H1 (cell line): Measurements from ENCODE around the gene ITGA5. TPM values are rescaled to one million over a fixed set of nuclear protein-coding genes. Genes with fewer than 3 reads are reported as not detected.

Source experiments
- CTCF ChIA-PET: fragments of 300-600 bp; sonication (Branson Sonifier 250); formaldehyde crosslinking; loops from one replicate; lab custom pipeline; 2021; ENCODE audit not compliant: partially characterized antibody; lab: Charles Lee
- POLR2A ChIA-PET: fragments of 300-600 bp; sonication (Branson Sonifier 250); formaldehyde crosslinking; loops from one replicate; lab custom pipeline; 2021; ENCODE audit warnings: inconsistent platforms; ENCODE audit not compliant: partially characterized antibody; lab: Charles Lee
- DNase-seq, 2 experiments: peaks; one replicate each; pipeline versions ENCODE4 v3.0.0 to v3.0.0-alpha.2; 2010 to 2022; ENCODE audit warnings: low spot score in 2 of 2, low read depth in 1 of 2, mixed read lengths in 1 of 2
- FAIRE-seq: peaks from 2 replicates; lab custom pipeline; 2011; peaks lifted over from hg19 to GRCh38; lab: Jason Lieb, UNC
- H2AFZ ChIP-seq: 2 replicates; pipeline ENCODE4 v1.8.1; 2012; ENCODE audit warnings: low read length, inconsistent platforms
- H2AK5ac ChIP-seq: 2 replicates; pipeline ENCODE4 v1.6.1; 2013; ENCODE audit warnings: low read depth, low read length
- H2BK120ac ChIP-seq: replicated peaks from 2 replicates; pipeline ENCODE3; 2013; ENCODE audit warnings: low read depth, low read length, inconsistent platforms
- H2BK12ac ChIP-seq: 2 replicates; pipeline ENCODE4 v1.6.1; 2013; ENCODE audit warnings: low read depth, low read length
- H2BK15ac ChIP-seq: 2 replicates; pipeline ENCODE4 v1.6.1; 2013; ENCODE audit warnings: low read length
- H2BK20ac ChIP-seq: 2 replicates; pipeline ENCODE4 v1.6.1; 2013; ENCODE audit warnings: low read length
- H2BK5ac ChIP-seq: 2 replicates; pipeline ENCODE4 v1.6.1; 2013; ENCODE audit warnings: low read depth, low read length
- H3K14ac ChIP-seq: 2 replicates; pipeline ENCODE4 v1.6.1; 2013; ENCODE audit warnings: inconsistent platforms; ENCODE audit not compliant: insufficient read length
- H3K18ac ChIP-seq: 2 replicates; pipeline ENCODE4 v1.6.1; 2013; ENCODE audit warnings: low read length; ENCODE audit errors: extremely low read depth
- H3K23ac ChIP-seq: 2 replicates; pipeline ENCODE4 v1.6.1; 2013; ENCODE audit warnings: inconsistent platforms; ENCODE audit not compliant: insufficient read length
- H3K23me2 ChIP-seq: 2 replicates; pipeline ENCODE4 v1.6.1; 2013; ENCODE audit warnings: low read depth, low read length
- H3K27ac ChIP-seq: 2 replicates; pipeline ENCODE4 v1.6.1; 2011; ENCODE audit warnings: low read depth, low read length, inconsistent platforms
- H3K27me3 ChIP-seq, 4 experiments: replicated peaks in 1 of 4; 1 replicate in 1 of 4; 2 replicates in 3 of 4; pipeline versions ENCODE4 v1.6.1 to v1.8.1; 2011 to 2013; ENCODE audit warnings: low read length in 3 of 4, mild to moderate bottlenecking in 3 of 4, inconsistent platforms in 2 of 4, mixed read lengths in 2 of 4, moderate library complexity in 1 of 4; ENCODE audit not compliant: control insufficient read depth in 3 of 4, insufficient read depth in 3 of 4; ENCODE audit errors: extremely low read depth in 1 of 4
- H3K36me3 ChIP-seq, 4 experiments: 2 replicates each; pipeline versions ENCODE4 v1.6.1 to v1.8.1; 2011 to 2013; ENCODE audit warnings: mild to moderate bottlenecking in 4 of 4, low read length in 3 of 4, moderate library complexity in 2 of 4, control low read depth in 1 of 4, inconsistent platforms in 1 of 4; ENCODE audit not compliant: insufficient read depth in 4 of 4, control insufficient read depth in 2 of 4
- H3K4ac ChIP-seq: replicated peaks from 2 replicates; pipeline ENCODE3; 2013; ENCODE audit warnings: low read length, low read depth, mixed read lengths, inconsistent platforms; ENCODE audit not compliant: insufficient read length
- H3K4me1 ChIP-seq, 4 experiments: replicated peaks in 1 of 4; 1 replicate in 1 of 4; 2 replicates in 3 of 4; pipeline versions ENCODE4 v1.6.1 to v1.8.1; 2011 to 2013; ENCODE audit warnings: low read length in 3 of 4, inconsistent platforms in 2 of 4, mixed read lengths in 1 of 4; ENCODE audit not compliant: insufficient read depth in 4 of 4, control insufficient read depth in 3 of 4
- H3K4me2 ChIP-seq, 2 experiments: 2 replicates each; pipeline versions ENCODE4 v1.6.1 to v1.8.1; 2011 to 2013; ENCODE audit warnings: low read depth in 2 of 2, low read length in 2 of 2, control low read depth in 1 of 2, inconsistent platforms in 1 of 2, mild to moderate bottlenecking in 1 of 2; ENCODE audit not compliant: insufficient read depth in 1 of 2
- H3K4me3 ChIP-seq, 4 experiments: fragments of 200-600, 300-600 bp in 1 of 4; sonication (generic), shearing (Covaris generic), sonication (Bioruptor Twin) in 1 of 4; 2 replicates each; pipeline versions ENCODE4 v1.5.1 to v1.8.1; 2011 to 2016; ENCODE audit warnings: low read length in 4 of 4, low read depth in 3 of 4, control low read depth in 2 of 4, inconsistent platforms in 2 of 4, mild to moderate bottlenecking in 2 of 4, mixed read lengths in 1 of 4, moderate library complexity in 1 of 4; ENCODE audit not compliant: insufficient read depth in 2 of 4; ENCODE audit errors: extremely low read depth in 1 of 4
- H3K56ac ChIP-seq: replicated peaks from 2 replicates; pipeline ENCODE3; 2013; ENCODE audit warnings: low read depth, mild to moderate bottlenecking, mixed read lengths, low read length, inconsistent platforms; ENCODE audit not compliant: insufficient read length
- H3K79me1 ChIP-seq: 2 replicates; pipeline ENCODE4 v1.6.1; 2013; ENCODE audit warnings: low read depth, low read length, control low read depth
- H3K79me2 ChIP-seq, 2 experiments: 2 replicates each; pipeline versions ENCODE4 v1.6.1 to v1.8.1; 2012 to 2013; ENCODE audit warnings: low read length in 2 of 2, mild to moderate bottlenecking in 2 of 2, inconsistent platforms in 1 of 2; ENCODE audit not compliant: insufficient read depth in 2 of 2, control insufficient read depth in 1 of 2
- H3K9ac ChIP-seq, 4 experiments: replicated peaks in 1 of 4; 1 replicate in 1 of 4; 2 replicates in 3 of 4; pipeline versions ENCODE4 v1.6.1 to v1.8.1; 2011 to 2013; ENCODE audit warnings: low read depth in 3 of 4, low read length in 3 of 4, control low read depth in 2 of 4, mild to moderate bottlenecking in 2 of 4, moderate library complexity in 2 of 4, inconsistent platforms in 1 of 4; ENCODE audit errors: extremely low read depth in 1 of 4
- H3K9me3 ChIP-seq, 2 experiments: 2 replicates each; pipeline versions ENCODE4 v1.6.1 to v1.8.1; 2012 to 2013; ENCODE audit warnings: mild to moderate bottlenecking in 2 of 2, moderate library complexity in 2 of 2, control low read depth in 1 of 2, inconsistent platforms in 1 of 2, low read depth in 1 of 2, low read length in 1 of 2, mixed read lengths in 1 of 2; ENCODE audit not compliant: insufficient read depth in 2 of 2
- H4K20me1 ChIP-seq, 2 experiments: replicated peaks in 1 of 2; 2 replicates each; pipeline versions ENCODE3 to v1.8.1; 2011 to 2013; ENCODE audit warnings: inconsistent platforms in 2 of 2, low read length in 2 of 2, mild to moderate bottlenecking in 1 of 2; ENCODE audit not compliant: insufficient read depth in 2 of 2, control insufficient read depth in 1 of 2
- H4K5ac ChIP-seq: 2 replicates; pipeline ENCODE4 v1.6.1; 2013; ENCODE audit warnings: low read length, low read depth, mixed read lengths, inconsistent platforms; ENCODE audit not compliant: insufficient read length
- H4K8ac ChIP-seq: 2 replicates; pipeline ENCODE4 v1.8.0; 2013; ENCODE audit warnings: mild to moderate bottlenecking, moderate library complexity, low read length, inconsistent platforms; ENCODE audit not compliant: insufficient read depth; ENCODE audit errors: extremely low read depth
- H4K91ac ChIP-seq: replicated peaks from 2 replicates; pipeline ENCODE3; 2013; ENCODE audit warnings: low read length, mixed read lengths, inconsistent platforms; ENCODE audit not compliant: insufficient read length
- CBX5 ChIP-seq: fragments of 300-800, 300-1000 bp; sonication (generic); IDR thresholded peaks from 2 replicates; pipeline ENCODE4 v1.7.1; 2016; ENCODE audit warnings: antibody characterized with exemption, low read length, low read depth
- CTCF ChIP-seq, 3 experiments: IDR thresholded peaks; 1 replicate in 2 of 3; 2 replicates in 1 of 3; pipeline versions ENCODE4 v1.5.1 to v1.6.1; 2011; ENCODE audit warnings: low read length in 3 of 3, mild to moderate bottlenecking in 3 of 3, inconsistent platforms in 2 of 3, low read depth in 1 of 3, moderate library complexity in 1 of 3; ENCODE audit not compliant: insufficient read depth in 1 of 3; ENCODE audit errors: control extremely low read depth in 1 of 3
- KDM4A ChIP-seq: IDR thresholded peaks from one replicate; pipeline ENCODE4 v1.7.1; 2012; ENCODE audit warnings: low read depth, mild to moderate bottlenecking, moderate library complexity, low read length, inconsistent platforms; ENCODE audit not compliant: severe bottlenecking
- POLR2A ChIP-seq, 2 experiments: IDR thresholded peaks; 1 replicate in 1 of 2; 2 replicates in 1 of 2; pipeline ENCODE4 v1.6.1; 2011; ENCODE audit warnings: low read depth in 2 of 2, low read length in 2 of 2, mild to moderate bottlenecking in 2 of 2; ENCODE audit errors: control extremely low read depth in 1 of 2
- RBBP5 ChIP-seq: IDR thresholded peaks from 2 replicates; pipeline ENCODE4 v1.7.1; 2012; ENCODE audit warnings: low read depth, mild to moderate bottlenecking, inconsistent platforms, low read length, moderate library complexity, borderline replicate concordance
- SP1 ChIP-seq: IDR thresholded peaks from 2 replicates; pipeline ENCODE4 v1.6.1; 2011; ENCODE audit warnings: low read depth, low read length
- SUZ12 ChIP-seq: fragments of 200-600 bp; sonication (generic); IDR thresholded peaks from 2 replicates; pipeline ENCODE4 v1.6.1; 2012; ENCODE audit warnings: mild to moderate bottlenecking, inconsistent platforms, low read length, moderate library complexity, mixed read lengths
- WGBS, 2 experiments: shearing (Covaris generic) in 1 of 2; methylation state at CpG; one replicate each; pipeline versions ENCODE4 v1.1.6 to v1.1.7; 2013 to 2015; ENCODE audit warnings: low lambda C conversion rate in 2 of 2, mixed read lengths in 2 of 2, inconsistent platforms in 1 of 2, low coverage in 1 of 2, missing lambda C conversion rate in 1 of 2; ENCODE audit not compliant: insufficient replicate concordance in 2 of 2, insufficient coverage in 1 of 2, insufficient read length in 1 of 2; ENCODE audit errors: extremely low coverage in 1 of 2, missing lambda C conversion rate in 1 of 2; 5-methylcytosine and 5-hydroxymethylcytosine counted together
- polyA plus RNA-seq, 7 experiments: library from polyadenylated mRNA; depleted of rRNA in 3 of 7; stranded (reverse) in 5 of 7; unstranded in 2 of 7; fragments of >200 nt in 5 of 7; fragments of 200-250 nt in 2 of 7; gene quantifications; 1 replicate in 5 of 7; 2 replicates in 1 of 7; 4 replicates in 1 of 7; pipeline versions ENCODE4 v1.2.1 to v1.2.3, GENCODE V29; 2011 to 2013; ENCODE audit warnings: missing spikeins in 2 of 7, mixed read lengths in 2 of 7
- total RNA-seq: library from RNA; stranded (reverse); fragmentation: NEBNext Ultra II Directional; extraction: Animal tissue kit (Norgen Biotek cat#: 25700); gene quantifications from 2 replicates; pipeline ENCODE4 v1.2.1, GENCODE V29; 2021

Gene ITGA5
- total and polyA plus RNA-seq, 2 of the 8 experiments (the other 6 are each of a cell fraction or from before 2014, with no cell fraction given), result 11.6 to 19.4 TPM

DNA sequence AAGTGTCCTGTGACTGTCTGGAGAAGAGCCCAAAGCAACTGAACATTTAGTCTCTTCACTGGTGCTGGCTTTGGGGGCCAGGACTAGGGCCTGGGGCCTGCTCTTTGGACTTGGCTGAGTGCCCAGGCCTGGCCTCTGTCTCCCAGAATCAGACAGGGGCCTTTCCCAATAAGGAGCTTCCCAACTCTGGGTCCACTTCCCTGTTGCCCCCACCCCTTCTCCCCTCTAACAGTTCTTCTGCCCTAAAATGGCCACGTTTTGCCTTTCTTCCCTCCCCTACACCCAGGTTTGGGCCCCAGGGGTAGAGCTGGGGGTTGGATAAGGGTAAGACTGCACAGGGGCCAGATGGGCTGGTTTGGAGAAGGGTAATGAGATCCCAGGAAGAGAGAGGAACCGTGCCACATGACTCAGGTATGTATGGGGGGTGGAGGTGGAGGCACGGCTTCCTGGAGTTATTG is 10.0 kb upstream of the ITGA5 start:
- no peak overlapping the region for H3K27ac ChIP-seq
- H2BK15ac ChIP-seq, result no peak overlapping the region
- no peak overlapping the region for H3K14ac ChIP-seq
- H2AK5ac ChIP-seq, result no peak overlapping the region
- no peak overlapping the region for H3K56ac ChIP-seq
- H3K4me2 ChIP-seq, result no peak overlapping the region
- FAIRE-seq (no peak), DNase-seq (no peak)
- H3K4me3 ChIP-seq, result no peak overlapping the region
- POLR2A ChIA-PET, result interaction anchor here (0.9 to 2.4 kb wide), 3 partner anchors 11 to 22 kb away, joined by 4 to 7 read pairs (median 4); no protein-coding TSS in a partner anchor
- no peaks in the 10 kb centered on the region for H3K9me3 ChIP-seq
- H2BK5ac ChIP-seq, result no peak overlapping the region
- H2AFZ ChIP-seq, result no peak overlapping the region
- no peak overlapping the region for H2BK20ac ChIP-seq
- H4K91ac ChIP-seq, result no peak overlapping the region
- H4K5ac ChIP-seq, result no peak overlapping the region
- no peaks in the 10 kb centered on the region for H3K79me2 ChIP-seq
- CTCF ChIA-PET, result interaction anchor here (1.8 to 26.1 kb wide), 7 partner anchors 10 to 49 kb away, joined by 5 to 742 read pairs (median 32); partner anchors contain the start of gene ITGA5
- H3K79me1 ChIP-seq, result no peaks in the 10 kb centered on the region
- H3K23ac ChIP-seq, result no peak overlapping the region
- H4K8ac ChIP-seq, result no peak overlapping the region; the same call in 1 of the 2 replicates
- H3K4ac ChIP-seq, result no peak overlapping the region
- no peak overlapping the region for H3K9ac ChIP-seq
- H3K4me1 ChIP-seq, result peaks cover 0 to 16% (median 11%) of the 10 kb centered on the region in 4 experiments; a peak in 6 of 7 replicates
- H4K20me1 ChIP-seq, result no peaks in the 10 kb centered on the region
- H3K23me2 ChIP-seq, result no peaks in the 10 kb centered on the region; the same call in 1 of the 2 replicates
- no peak overlapping the region for H2BK120ac ChIP-seq
- no peak overlapping the region for H3K18ac ChIP-seq
- 79% methylated on average over 3 of the region's 3 CpGs; no CpG with 5 or more reads in 1 of the 2 experiments for WGBS, 2 experiments
- peaks cover 3 to 41% (median 34%) of the 10 kb centered on the region in 4 experiments for H3K27me3 ChIP-seq
- no peak for TF ChIP-seq SUZ12
- TF ChIP-seq KDM4A, result no peak
- no peak for TF ChIP-seq RBBP5
- TF ChIP-seq POLR2A (IDR thresholded peaks at IDR 0.05; ENCODE audit: control extremely low read depth in 1 of 2, low read depth in 2 of 2, low read length in 2 of 2), result no peak
- no peak for TF ChIP-seq CTCF (IDR thresholded peaks at IDR 0.05; ENCODE audit: control extremely low read depth in 1 of 3, insufficient read depth in 1 of 3, low read depth in 1 of 3, low read length in 3 of 3)
- TF ChIP-seq CBX5, result no peak
- TF ChIP-seq SP1, result no peak
- peak overlapping the region; percentile 42; the same call in 1 of the 2 replicates for H2BK12ac ChIP-seq
- H3K36me3 ChIP-seq, result no peaks in the 10 kb centered on the region
